Testis (tissue), 2 donors: ENCODE results near the gene KCNA2.

ENCODE experiments used
- CTCF ChIP-seq, 3 experiments: fragments of 450-650 bp in 2 of 3; fragments of 200-600 bp in 1 of 3; sonication (generic) in 1 of 3; IDR thresholded peaks; one replicate each; pipeline ENCODE4 v1.5.1; 2016 to 2019; ENCODE audit warnings: antibody characterized with exemption in 3 of 3, mild to moderate bottlenecking in 2 of 3, moderate library complexity in 1 of 3
- POLR2A ChIP-seq: fragments of 450-650 bp; IDR thresholded peaks from one replicate; pipeline ENCODE4 v1.6.1; 2017; ENCODE audit warnings: antibody characterized with exemption, mild to moderate bottlenecking, moderate library complexity

- TF ChIP-seq CTCF (IDR thresholded peaks at IDR 0.05) (no peak), POLR2A (no peak)
Measured at GRCh38 chr1:110597966-110598365, 8.2 kb downstream of the KCNA2 start.
